H1 (cell line): ENCODE measurements around the gene C1orf74. TPM values are rescaled to one million over a fixed set of nuclear protein-coding genes. Genes with fewer than 3 reads are reported as not detected.

Source experiments
- CTCF ChIA-PET: fragments of 300-600 bp; sonication (Branson Sonifier 250); formaldehyde crosslinking; loops from one replicate; lab custom pipeline; 2021; ENCODE audit not compliant: partially characterized antibody; lab: Charles Lee
- POLR2A ChIA-PET: fragments of 300-600 bp; sonication (Branson Sonifier 250); formaldehyde crosslinking; loops from one replicate; lab custom pipeline; 2021; ENCODE audit warnings: inconsistent platforms; ENCODE audit not compliant: partially characterized antibody; lab: Charles Lee
- DNase-seq, 2 experiments: peaks; one replicate each; pipeline versions ENCODE4 v3.0.0 to v3.0.0-alpha.2; 2010 to 2022; ENCODE audit warnings: low spot score in 2 of 2, low read depth in 1 of 2, mixed read lengths in 1 of 2
- FAIRE-seq: peaks from 2 replicates; lab custom pipeline; 2011; peaks lifted over from hg19 to GRCh38; lab: Jason Lieb, UNC
- H2AFZ ChIP-seq: 2 replicates; pipeline ENCODE4 v1.8.1; 2012; ENCODE audit warnings: low read length, inconsistent platforms
- H2AK5ac ChIP-seq: 2 replicates; pipeline ENCODE4 v1.6.1; 2013; ENCODE audit warnings: low read depth, low read length
- H2BK120ac ChIP-seq: replicated peaks from 2 replicates; pipeline ENCODE3; 2013; ENCODE audit warnings: low read depth, low read length, inconsistent platforms
- H2BK12ac ChIP-seq: 2 replicates; pipeline ENCODE4 v1.6.1; 2013; ENCODE audit warnings: low read depth, low read length
- H2BK15ac ChIP-seq: 2 replicates; pipeline ENCODE4 v1.6.1; 2013; ENCODE audit warnings: low read length
- H2BK20ac ChIP-seq: 2 replicates; pipeline ENCODE4 v1.6.1; 2013; ENCODE audit warnings: low read length
- H2BK5ac ChIP-seq: 2 replicates; pipeline ENCODE4 v1.6.1; 2013; ENCODE audit warnings: low read depth, low read length
- H3K14ac ChIP-seq: 2 replicates; pipeline ENCODE4 v1.6.1; 2013; ENCODE audit warnings: inconsistent platforms; ENCODE audit not compliant: insufficient read length
- H3K18ac ChIP-seq: 2 replicates; pipeline ENCODE4 v1.6.1; 2013; ENCODE audit warnings: low read length; ENCODE audit errors: extremely low read depth
- H3K23ac ChIP-seq: 2 replicates; pipeline ENCODE4 v1.6.1; 2013; ENCODE audit warnings: inconsistent platforms; ENCODE audit not compliant: insufficient read length
- H3K23me2 ChIP-seq: 2 replicates; pipeline ENCODE4 v1.6.1; 2013; ENCODE audit warnings: low read depth, low read length
- H3K27ac ChIP-seq: 2 replicates; pipeline ENCODE4 v1.6.1; 2011; ENCODE audit warnings: low read depth, low read length, inconsistent platforms
- H3K27me3 ChIP-seq, 4 experiments: replicated peaks in 1 of 4; 1 replicate in 1 of 4; 2 replicates in 3 of 4; pipeline versions ENCODE4 v1.6.1 to v1.8.1; 2011 to 2013; ENCODE audit warnings: low read length in 3 of 4, mild to moderate bottlenecking in 3 of 4, inconsistent platforms in 2 of 4, mixed read lengths in 2 of 4, moderate library complexity in 1 of 4; ENCODE audit not compliant: control insufficient read depth in 3 of 4, insufficient read depth in 3 of 4; ENCODE audit errors: extremely low read depth in 1 of 4
- H3K36me3 ChIP-seq, 4 experiments: 2 replicates each; pipeline versions ENCODE4 v1.6.1 to v1.8.1; 2011 to 2013; ENCODE audit warnings: mild to moderate bottlenecking in 4 of 4, low read length in 3 of 4, moderate library complexity in 2 of 4, control low read depth in 1 of 4, inconsistent platforms in 1 of 4; ENCODE audit not compliant: insufficient read depth in 4 of 4, control insufficient read depth in 2 of 4
- H3K4ac ChIP-seq: replicated peaks from 2 replicates; pipeline ENCODE3; 2013; ENCODE audit warnings: low read length, low read depth, mixed read lengths, inconsistent platforms; ENCODE audit not compliant: insufficient read length
- H3K4me1 ChIP-seq, 4 experiments: replicated peaks in 1 of 4; 1 replicate in 1 of 4; 2 replicates in 3 of 4; pipeline versions ENCODE4 v1.6.1 to v1.8.1; 2011 to 2013; ENCODE audit warnings: low read length in 3 of 4, inconsistent platforms in 2 of 4, mixed read lengths in 1 of 4; ENCODE audit not compliant: insufficient read depth in 4 of 4, control insufficient read depth in 3 of 4
- H3K4me2 ChIP-seq, 2 experiments: 2 replicates each; pipeline versions ENCODE4 v1.6.1 to v1.8.1; 2011 to 2013; ENCODE audit warnings: low read depth in 2 of 2, low read length in 2 of 2, control low read depth in 1 of 2, inconsistent platforms in 1 of 2, mild to moderate bottlenecking in 1 of 2; ENCODE audit not compliant: insufficient read depth in 1 of 2
- H3K4me3 ChIP-seq, 4 experiments: fragments of 200-600, 300-600 bp in 1 of 4; sonication (generic), shearing (Covaris generic), sonication (Bioruptor Twin) in 1 of 4; 2 replicates each; pipeline versions ENCODE4 v1.5.1 to v1.8.1; 2011 to 2016; ENCODE audit warnings: low read length in 4 of 4, low read depth in 3 of 4, control low read depth in 2 of 4, inconsistent platforms in 2 of 4, mild to moderate bottlenecking in 2 of 4, mixed read lengths in 1 of 4, moderate library complexity in 1 of 4; ENCODE audit not compliant: insufficient read depth in 2 of 4; ENCODE audit errors: extremely low read depth in 1 of 4
- H3K56ac ChIP-seq: replicated peaks from 2 replicates; pipeline ENCODE3; 2013; ENCODE audit warnings: low read depth, mild to moderate bottlenecking, mixed read lengths, low read length, inconsistent platforms; ENCODE audit not compliant: insufficient read length
- H3K79me1 ChIP-seq: 2 replicates; pipeline ENCODE4 v1.6.1; 2013; ENCODE audit warnings: low read depth, low read length, control low read depth
- H3K79me2 ChIP-seq, 2 experiments: 2 replicates each; pipeline versions ENCODE4 v1.6.1 to v1.8.1; 2012 to 2013; ENCODE audit warnings: low read length in 2 of 2, mild to moderate bottlenecking in 2 of 2, inconsistent platforms in 1 of 2; ENCODE audit not compliant: insufficient read depth in 2 of 2, control insufficient read depth in 1 of 2
- H3K9ac ChIP-seq, 4 experiments: replicated peaks in 1 of 4; 1 replicate in 1 of 4; 2 replicates in 3 of 4; pipeline versions ENCODE4 v1.6.1 to v1.8.1; 2011 to 2013; ENCODE audit warnings: low read depth in 3 of 4, low read length in 3 of 4, control low read depth in 2 of 4, mild to moderate bottlenecking in 2 of 4, moderate library complexity in 2 of 4, inconsistent platforms in 1 of 4; ENCODE audit errors: extremely low read depth in 1 of 4
- H3K9me3 ChIP-seq, 2 experiments: 2 replicates each; pipeline versions ENCODE4 v1.6.1 to v1.8.1; 2012 to 2013; ENCODE audit warnings: mild to moderate bottlenecking in 2 of 2, moderate library complexity in 2 of 2, control low read depth in 1 of 2, inconsistent platforms in 1 of 2, low read depth in 1 of 2, low read length in 1 of 2, mixed read lengths in 1 of 2; ENCODE audit not compliant: insufficient read depth in 2 of 2
- H4K20me1 ChIP-seq, 2 experiments: replicated peaks in 1 of 2; 2 replicates each; pipeline versions ENCODE3 to v1.8.1; 2011 to 2013; ENCODE audit warnings: inconsistent platforms in 2 of 2, low read length in 2 of 2, mild to moderate bottlenecking in 1 of 2; ENCODE audit not compliant: insufficient read depth in 2 of 2, control insufficient read depth in 1 of 2
- H4K5ac ChIP-seq: 2 replicates; pipeline ENCODE4 v1.6.1; 2013; ENCODE audit warnings: low read length, low read depth, mixed read lengths, inconsistent platforms; ENCODE audit not compliant: insufficient read length
- H4K8ac ChIP-seq: 2 replicates; pipeline ENCODE4 v1.8.0; 2013; ENCODE audit warnings: mild to moderate bottlenecking, moderate library complexity, low read length, inconsistent platforms; ENCODE audit not compliant: insufficient read depth; ENCODE audit errors: extremely low read depth
- H4K91ac ChIP-seq: replicated peaks from 2 replicates; pipeline ENCODE3; 2013; ENCODE audit warnings: low read length, mixed read lengths, inconsistent platforms; ENCODE audit not compliant: insufficient read length
- ASH2L ChIP-seq: fragments of 200-600, 300-600 bp; sonication (generic); IDR thresholded peaks from one replicate; pipeline ENCODE4 v1.7.1; 2017; ENCODE audit warnings: low read length
- BRCA1 ChIP-seq: IDR thresholded peaks from 2 replicates; pipeline ENCODE4 v1.6.1; 2012; ENCODE audit warnings: low read depth, low read length, improper control_type of control experiment
- CBX8 ChIP-seq: fragments of 300-800, 300-1000 bp; sonication (generic); IDR thresholded peaks from 2 replicates; pipeline ENCODE4 v1.7.1; 2016; ENCODE audit warnings: low read depth, low read length, borderline replicate concordance
- EGR1 ChIP-seq: IDR thresholded peaks from 2 replicates; pipeline ENCODE4 v1.6.1; 2011; ENCODE audit warnings: low read depth, low read length, borderline replicate concordance
- EZH2 ChIP-seq: fragments of 200-600 bp; sonication (generic); IDR thresholded peaks from 2 replicates; pipeline ENCODE4 v1.7.1; 2012; ENCODE audit warnings: low read depth, mild to moderate bottlenecking, moderate library complexity, low read length, inconsistent platforms; ENCODE audit not compliant: severe bottlenecking
- GTF2F1 ChIP-seq: IDR thresholded peaks from 2 replicates; pipeline ENCODE4 v1.6.1; 2012; ENCODE audit warnings: low read depth, low read length, improper control_type of control experiment, borderline replicate concordance
- HDAC2 ChIP-seq, 2 experiments: fragments of 300-600 bp in 1 of 2; sonication (generic) in 1 of 2; IDR thresholded peaks; 2 replicates each; pipeline ENCODE4 v1.6.1; 2011 to 2012; ENCODE audit warnings: low read depth in 2 of 2, low read length in 2 of 2, mild to moderate bottlenecking in 2 of 2, moderate library complexity in 2 of 2, borderline replicate concordance in 1 of 2, inconsistent platforms in 1 of 2
- MAFK ChIP-seq: IDR thresholded peaks from 2 replicates; pipeline ENCODE4 v1.6.1; 2012; ENCODE audit warnings: low read depth, mild to moderate bottlenecking, improper control_type of control experiment, low read length
- POLR2A ChIP-seq, 2 experiments: IDR thresholded peaks; 1 replicate in 1 of 2; 2 replicates in 1 of 2; pipeline ENCODE4 v1.6.1; 2011; ENCODE audit warnings: low read depth in 2 of 2, low read length in 2 of 2, mild to moderate bottlenecking in 2 of 2; ENCODE audit errors: control extremely low read depth in 1 of 2
- RAD21 ChIP-seq, 2 experiments: IDR thresholded peaks in 1 of 2; conservative IDR thresholded peaks in 1 of 2; 2 replicates each; pipeline ENCODE4 v1.6.1; 2011; ENCODE audit warnings: low read depth in 2 of 2, low read length in 2 of 2, improper control_type of control experiment in 1 of 2, inconsistent platforms in 1 of 2, mild to moderate bottlenecking in 1 of 2, moderate library complexity in 1 of 2
- RXRA ChIP-seq: IDR thresholded peaks from 2 replicates; pipeline ENCODE4 v1.6.1; 2011; ENCODE audit warnings: low read depth, mild to moderate bottlenecking, low read length, moderate library complexity; ENCODE audit not compliant: insufficient read depth
- SIX5 ChIP-seq: IDR thresholded peaks from 2 replicates; pipeline ENCODE4 v1.6.1; 2011; ENCODE audit warnings: mild to moderate bottlenecking, low read depth, low read length
- SP1 ChIP-seq: IDR thresholded peaks from 2 replicates; pipeline ENCODE4 v1.6.1; 2011; ENCODE audit warnings: low read depth, low read length
- SRF ChIP-seq: IDR thresholded peaks from 2 replicates; pipeline ENCODE4 v1.6.1; 2011; ENCODE audit warnings: mild to moderate bottlenecking, low read depth, low read length, moderate library complexity
- WGBS, 2 experiments: shearing (Covaris generic) in 1 of 2; methylation state at CpG; one replicate each; pipeline versions ENCODE4 v1.1.6 to v1.1.7; 2013 to 2015; ENCODE audit warnings: low lambda C conversion rate in 2 of 2, mixed read lengths in 2 of 2, inconsistent platforms in 1 of 2, low coverage in 1 of 2, missing lambda C conversion rate in 1 of 2; ENCODE audit not compliant: insufficient replicate concordance in 2 of 2, insufficient coverage in 1 of 2, insufficient read length in 1 of 2; ENCODE audit errors: extremely low coverage in 1 of 2, missing lambda C conversion rate in 1 of 2; 5-methylcytosine and 5-hydroxymethylcytosine counted together
- polyA plus RNA-seq, 7 experiments: library from polyadenylated mRNA; depleted of rRNA in 3 of 7; stranded (reverse) in 5 of 7; unstranded in 2 of 7; fragments of >200 nt in 5 of 7; fragments of 200-250 nt in 2 of 7; gene quantifications; 1 replicate in 5 of 7; 2 replicates in 1 of 7; 4 replicates in 1 of 7; pipeline versions ENCODE4 v1.2.1 to v1.2.3, GENCODE V29; 2011 to 2013; ENCODE audit warnings: missing spikeins in 2 of 7, mixed read lengths in 2 of 7
- total RNA-seq: library from RNA; stranded (reverse); fragmentation: NEBNext Ultra II Directional; extraction: Animal tissue kit (Norgen Biotek cat#: 25700); gene quantifications from 2 replicates; pipeline ENCODE4 v1.2.1, GENCODE V29; 2021

The C1orf74 gene
- total and polyA plus RNA-seq, 2 of the 8 experiments (the other 6 are each of a cell fraction or from before 2014, with no cell fraction given) = 3.1 to 3.9 TPM

DNA sequence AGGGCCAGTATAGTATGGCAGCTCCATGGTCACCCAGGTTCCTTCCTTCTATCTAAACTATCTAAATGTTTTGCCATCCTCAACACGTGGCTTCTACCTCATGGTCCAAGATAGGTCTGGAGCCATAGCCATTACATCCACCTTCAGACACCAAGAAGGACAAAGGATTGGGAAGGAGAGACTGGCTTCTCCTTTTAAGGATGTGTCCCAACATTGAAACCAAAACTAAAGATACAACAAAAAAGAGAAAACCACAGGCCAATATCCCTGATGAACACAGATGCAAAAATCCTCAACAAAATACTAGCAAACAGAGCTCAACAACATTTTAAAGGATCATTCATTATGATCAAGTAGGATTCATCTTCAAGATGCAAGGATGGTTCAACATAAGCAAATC lies 54.9 kb downstream of the C1orf74 start:
- Histone ChIP-seq H3K23me2 (no peaks in the 10 kb centered on the region; the same call in 1 of the 2 replicates), H3K9ac (no peak overlapping the region), H3K56ac (no peak overlapping the region), H4K8ac (no peak overlapping the region; the same call in 1 of the 2 replicates), H3K27me3 (no peaks in the 10 kb centered on the region), H3K36me3 (no peaks in the 10 kb centered on the region), H3K9me3 (no peaks in the 10 kb centered on the region), H3K4me1 (no peaks in the 10 kb centered on the region), H3K23ac (no peak overlapping the region), H3K79me2 (no peaks in the 10 kb centered on the region), H3K4me2 (no peak overlapping the region), H4K5ac (no peak overlapping the region), H3K4me3 (no peak overlapping the region), H2BK12ac (no peak overlapping the region), H3K18ac (no peak overlapping the region), H2AFZ (no peak overlapping the region), H3K27ac (no peak overlapping the region), H2BK15ac (no peak overlapping the region), H2AK5ac (no peak overlapping the region), H4K20me1 (no peaks in the 10 kb centered on the region), H4K91ac (no peak overlapping the region), H3K4ac (no peak overlapping the region), H3K14ac (no peak overlapping the region), H2BK5ac (no peak overlapping the region), H3K79me1 (no peaks in the 10 kb centered on the region), H2BK20ac (no peak overlapping the region), H2BK120ac (no peak overlapping the region)
- ChIA-PET CTCF (interaction anchor here (0.6 to 1.7 kb wide), 3 partner anchors 19 to 527 kb away, joined by 3 to 6 read pairs (median 3); no protein-coding TSS in a partner anchor), POLR2A (interaction anchor here (1.3 kb wide), 1 partner anchor 87 kb away, joined by 3 read pairs; no protein-coding TSS in a partner anchor)
- no peak for FAIRE-seq
- 65% methylated on average over 1 of the region's 1 CpG; no CpG with 5 or more reads in 1 of the 2 experiments for WGBS, 2 experiments
- TF ChIP-seq BRCA1 (no peak), RAD21 (IDR thresholded peaks at IDR 0.05 in 1 of 2, conservative IDR thresholded peaks at IDR 0.05 in 1 of 2; ENCODE audit: low read depth in 2 of 2, low read length in 2 of 2) (no peak), GTF2F1 (no peak), SP1 (no peak), MAFK (no peak), ASH2L (no peak), CBX8 (no peak), EGR1 (no peak), HDAC2 (IDR thresholded peaks at IDR 0.05; ENCODE audit: borderline replicate concordance in 1 of 2, low read depth in 2 of 2, low read length in 2 of 2) (no peak), SIX5 (no peak), EZH2 (no peak), POLR2A (IDR thresholded peaks at IDR 0.05; ENCODE audit: control extremely low read depth in 1 of 2, low read depth in 2 of 2, low read length in 2 of 2) (no peak), SRF (no peak), RXRA (no peak)
- DNase-seq = no peak
